HG03025 (cell line): Measurements from ENCODE around the gene NTRK2.

Experiments used
- ATAC-seq: cut with Tn5 transposase; IDR thresholded peaks from one replicate; pipeline ENCODE4 v1.9.1; 2021; ENCODE audit warnings: mild to moderate bottlenecking, moderate library complexity; ENCODE audit not compliant: unreplicated experiment, low FRiP score

NTRK2 gene

DNA sequence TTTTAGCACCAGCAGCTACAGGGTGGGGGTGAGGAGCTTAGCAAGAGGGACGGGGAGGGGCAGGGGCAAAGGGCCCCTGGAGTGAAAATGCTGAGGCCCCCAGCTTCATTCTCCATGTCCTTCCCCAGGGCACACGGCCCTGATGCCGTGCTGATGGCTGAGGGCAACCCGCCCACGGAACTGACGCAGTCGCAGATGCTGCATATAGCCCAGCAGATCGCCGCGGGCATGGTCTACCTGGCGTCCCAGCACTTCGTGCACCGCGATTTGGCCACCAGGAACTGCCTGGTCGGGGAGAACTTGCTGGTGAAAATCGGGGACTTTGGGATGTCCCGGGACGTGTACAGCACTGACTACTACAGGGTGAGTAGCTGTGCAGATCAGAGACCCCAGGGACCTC is 285.6 kb downstream of the NTRK2 start:
- no peak for ATAC-seq

DNA sequence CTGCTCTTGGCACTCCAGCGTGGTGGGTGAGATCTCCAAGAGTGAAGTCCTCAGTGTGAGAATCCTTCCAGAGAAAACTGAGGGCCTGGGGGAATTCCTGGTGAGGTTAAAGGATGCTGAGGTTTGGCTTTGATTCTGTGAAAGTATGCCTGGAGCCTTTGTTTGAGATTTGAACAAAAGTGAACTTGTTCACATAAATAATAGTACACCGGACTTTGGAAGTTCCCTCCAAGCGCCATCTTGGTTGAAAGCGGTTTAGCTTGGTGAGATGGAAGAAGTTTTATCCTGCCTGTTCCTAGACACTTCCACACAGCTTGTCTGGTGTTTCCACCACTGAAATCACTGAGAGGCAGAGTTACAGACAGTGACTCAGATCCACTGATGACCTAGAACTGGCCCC is 286.4 kb downstream of the NTRK2 start:
- ATAC-seq, result no peak

DNA sequence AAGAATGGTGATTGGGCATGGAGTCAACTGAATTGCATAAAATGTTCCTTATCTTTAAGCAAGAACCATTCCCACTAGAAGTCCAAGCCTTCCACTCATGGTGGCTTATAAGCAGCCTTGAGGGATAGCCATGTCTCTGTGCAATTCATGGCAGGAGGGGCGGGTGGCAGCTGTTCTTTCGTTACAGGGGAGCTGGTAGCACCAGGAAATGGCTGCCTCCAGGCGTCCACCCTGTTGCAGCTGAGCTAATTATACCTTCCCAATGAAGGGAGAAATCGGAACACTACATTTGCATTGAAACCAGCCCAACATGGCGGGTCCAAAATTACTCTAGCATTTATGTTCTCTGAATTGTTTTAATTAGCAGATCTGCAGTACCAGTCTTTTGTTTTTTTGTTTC is 289.8 kb downstream of the NTRK2 start:
- ATAC-seq, result no peak

DNA sequence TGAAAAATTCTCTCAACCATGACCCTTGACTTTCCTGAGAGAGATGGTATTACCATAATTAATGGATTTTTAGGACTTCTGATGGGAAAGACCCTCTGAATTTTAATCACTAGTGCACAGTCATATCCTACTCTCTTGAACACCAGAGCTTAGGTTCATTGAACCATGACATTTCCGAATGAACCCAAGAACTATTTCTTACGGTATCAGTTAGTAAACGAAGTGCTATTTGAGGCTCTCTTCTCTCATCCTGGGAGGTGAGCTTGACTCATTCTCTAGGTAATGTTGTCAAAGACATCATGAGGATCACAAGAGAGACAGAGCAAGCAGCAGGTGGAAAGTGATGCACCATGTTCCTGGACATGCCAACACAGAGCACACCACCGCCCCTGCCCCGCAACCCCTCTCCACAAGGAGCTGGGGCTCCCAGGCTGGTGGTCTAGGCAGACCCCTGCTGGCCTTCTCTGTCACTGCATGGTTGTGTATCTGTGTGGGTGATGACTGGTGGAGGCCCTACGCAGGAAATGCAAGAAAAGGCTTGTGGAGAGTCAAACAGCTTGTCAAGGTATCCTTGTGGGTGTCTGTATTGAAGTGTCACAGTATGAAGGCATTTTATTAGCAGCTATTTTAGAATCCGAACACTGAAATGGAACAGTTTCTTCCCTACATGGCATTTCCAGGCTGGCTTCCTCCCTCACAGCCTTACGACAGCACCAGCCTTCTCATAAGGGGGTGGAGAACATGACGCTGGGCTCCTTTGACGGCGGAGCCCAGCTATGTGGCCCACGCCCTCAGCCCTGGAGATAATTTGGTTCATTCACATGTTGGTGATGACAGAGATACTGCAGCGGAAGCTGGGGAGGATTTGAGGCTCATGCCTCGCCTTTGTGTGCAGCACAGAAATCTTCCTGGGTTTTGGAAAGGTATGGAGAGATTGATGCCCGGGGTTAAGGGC is 297.6 kb downstream of the NTRK2 start:
- no peak for ATAC-seq

GRCh38 chr9:84969084-84969483 is 299.6 kb downstream of the NTRK2 start:
- no peak for ATAC-seq

GRCh38 chr9:84969736-84970135 is 300.2 kb downstream of the NTRK2 start:
- no peak for ATAC-seq

GRCh38 chr9:84970432-84970831 is 300.9 kb downstream of the NTRK2 start:
- no peak for ATAC-seq

- no peak for ATAC-seq
These were observed 302.0 kb downstream of the NTRK2 start for GRCh38 chr9:84971571-84971970.

- no peak for ATAC-seq
These were observed 304.7 kb downstream of the NTRK2 start for GRCh38 chr9:84974258-84974657.

DNA sequence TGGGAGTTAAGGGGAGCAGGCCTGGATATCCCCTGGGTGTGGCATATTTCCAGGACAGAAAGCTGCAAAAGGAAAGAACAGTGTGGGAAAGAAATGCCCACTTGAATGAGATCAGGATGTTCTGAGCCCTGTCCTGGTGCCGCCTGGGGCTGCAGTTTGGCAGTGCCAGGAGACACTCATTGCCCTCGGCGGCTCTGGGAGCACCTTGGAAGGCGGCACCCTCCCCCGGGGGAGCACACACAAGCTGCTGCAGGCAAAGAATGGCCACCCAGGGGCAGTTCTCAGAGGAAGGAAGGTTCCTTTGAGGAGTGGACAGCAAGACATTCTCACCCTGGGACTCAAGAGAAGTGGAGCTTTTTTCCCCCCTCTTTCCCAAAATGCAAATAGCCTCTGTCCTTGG is 305.3 kb downstream of the NTRK2 start:
- ATAC-seq, result no peak

DNA sequence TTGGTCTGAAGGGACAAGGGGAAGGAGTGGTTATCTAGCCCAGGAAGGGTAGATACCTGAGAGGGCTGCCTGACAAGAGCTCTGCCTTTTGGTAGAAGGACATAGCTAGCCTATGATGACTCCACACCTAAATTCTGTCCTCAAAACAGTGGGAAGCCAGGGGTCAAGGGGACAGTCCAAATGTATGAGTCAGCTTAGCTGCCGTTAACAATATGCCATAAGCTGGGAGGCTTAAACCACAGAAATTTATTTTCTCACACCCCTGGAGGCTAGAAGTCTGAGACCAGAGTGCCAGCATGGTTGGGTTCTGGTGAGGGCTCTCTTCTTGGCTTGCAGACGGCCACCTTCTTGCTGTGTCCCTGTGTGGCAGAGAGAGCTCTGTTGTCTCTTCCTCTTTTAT is 306.4 kb downstream of the NTRK2 start:
- no peak for ATAC-seq

GRCh38 chr9:84978661-84979060 is 309.1 kb downstream of the NTRK2 start:
- no peak for ATAC-seq

- ATAC-seq, result no peak
These were observed 314.2 kb downstream of the NTRK2 start for GRCh38 chr9:84983749-84984148.

GRCh38 chr9:84988621-84989020 is 319.1 kb downstream of the NTRK2 start:
- no peak for ATAC-seq

GRCh38 chr9:84990416-84990815 is 320.9 kb downstream of the NTRK2 start:
- no peak for ATAC-seq

DNA sequence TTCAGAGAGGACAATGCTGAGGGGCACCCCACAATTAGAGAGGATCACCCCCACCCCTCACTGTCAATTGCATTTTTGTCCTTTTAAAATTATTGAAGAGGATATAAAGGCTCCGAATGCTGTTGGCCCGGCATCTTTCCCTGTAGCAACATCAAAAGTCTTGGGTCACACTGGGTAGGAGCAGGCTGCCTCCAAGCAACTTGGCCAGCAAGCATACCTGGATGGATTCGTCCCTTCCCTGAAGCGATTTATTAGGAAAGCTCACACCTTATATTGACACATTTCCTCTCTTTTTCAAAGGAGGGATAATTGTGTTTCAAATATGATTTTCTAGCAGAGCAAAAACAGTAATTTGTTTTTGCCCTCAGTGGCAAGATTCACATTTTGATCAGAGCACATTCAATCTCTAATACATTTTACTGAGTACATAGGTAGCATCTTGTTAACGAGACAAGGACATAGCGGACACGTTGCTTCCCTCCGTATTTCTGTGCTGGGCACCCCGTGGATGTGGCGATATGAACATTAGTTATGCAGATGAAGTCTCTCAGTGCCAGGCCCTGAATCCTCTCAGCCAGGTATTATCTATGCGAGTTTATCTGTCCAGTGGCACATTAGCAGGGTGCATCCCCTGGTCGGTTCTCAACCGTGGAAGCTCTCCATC is 321.5 kb downstream of the NTRK2 start:
- ATAC-seq, result no peak

GRCh38 chr9:84991514-84991870 is 322.0 kb downstream of the NTRK2 start:
- ATAC-seq, result no peak

DNA sequence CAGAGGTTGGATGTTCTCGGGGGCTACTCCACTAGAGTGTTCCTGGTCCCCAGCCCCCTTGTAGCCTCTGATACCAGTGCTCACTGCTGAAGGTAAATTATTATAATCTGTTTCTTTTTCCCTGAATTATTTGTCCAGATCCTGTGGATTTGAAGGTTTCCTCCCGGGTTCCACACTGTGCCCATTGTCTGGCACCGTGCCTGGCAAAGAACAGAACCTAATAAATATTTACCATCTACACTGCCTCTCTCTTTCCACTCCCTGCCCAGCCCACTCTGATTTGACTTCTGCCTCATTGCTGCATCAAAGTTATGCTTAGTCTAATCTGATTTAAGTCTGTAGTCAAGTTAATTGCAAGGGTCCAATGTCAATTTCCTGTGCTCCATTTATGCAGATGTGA is 322.9 kb downstream of the NTRK2 start:
- no peak for ATAC-seq

GRCh38 chr9:84993105-84993504 is 323.6 kb downstream of the NTRK2 start:
- no peak for ATAC-seq

DNA sequence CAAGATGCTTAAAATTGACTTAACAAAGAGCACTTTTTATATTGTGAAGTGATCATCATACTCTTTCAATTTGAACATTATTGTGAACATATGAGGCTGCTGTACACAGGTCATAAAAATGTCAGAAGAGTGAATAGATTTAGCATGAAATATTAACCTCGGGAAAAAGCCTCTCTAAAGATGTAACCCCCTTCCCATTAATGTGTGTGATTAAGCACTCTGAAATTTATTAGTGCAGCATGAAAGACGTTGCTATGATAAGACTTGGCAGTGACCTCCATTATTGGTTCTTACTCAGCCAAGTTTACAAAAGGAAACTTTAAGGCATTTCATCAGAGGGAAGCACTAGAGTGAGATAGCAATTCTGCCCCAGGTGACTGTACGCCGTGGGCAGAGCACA is 326.5 kb downstream of the NTRK2 start:
- ATAC-seq, result no peak

- no peak for ATAC-seq
These were observed 327.2 kb downstream of the NTRK2 start for GRCh38 chr9:84996716-84997115.

- no peak for ATAC-seq
These were observed 327.9 kb downstream of the NTRK2 start for GRCh38 chr9:84997472-84997871.
